GM23338 (cell line): ENCODE measurements around the gene NOL9. TPM values are rescaled to one million over a fixed set of nuclear protein-coding genes. Genes with fewer than 3 reads are reported as not detected.

Experiments
- ATAC-seq: fragments of 200-7000 bp; cut with Tn5 transposase; 3 replicates; pipeline ENCODE4 v1.9.1; 2020
- DNase-seq: peaks from one replicate; pipeline ENCODE4 v3.0.0-alpha.2; 2015; ENCODE audit warnings: low spot score
- H2AFZ ChIP-seq: fragments of 200-600 bp; sonication (generic); 2 replicates; pipeline ENCODE4 v1.8.0; 2016; ENCODE audit warnings: antibody characterized with exemption, mild to moderate bottlenecking, moderate library complexity
- H3F3A ChIP-seq: fragments of 200-600 bp; sonication (generic); replicated peaks from 2 replicates; pipeline ENCODE4 v1.8.0; 2017; ENCODE audit warnings: antibody characterized with exemption, mixed run types, low read depth
- H3K27ac ChIP-seq: fragments of 200-600 bp; sonication (generic); 2 replicates; pipeline ENCODE4 v1.6.1; 2016; ENCODE audit warnings: low read depth
- H3K27me3 ChIP-seq: fragments of 200-600 bp; sonication (generic); 2 replicates; pipeline ENCODE4 v1.8.0; 2016; ENCODE audit warnings: mild to moderate bottlenecking, mixed run types, moderate library complexity; ENCODE audit not compliant: insufficient read depth
- H3K36me3 ChIP-seq: fragments of 200-600 bp; sonication (generic); 2 replicates; pipeline ENCODE4 v1.8.0; 2016; ENCODE audit warnings: mild to moderate bottlenecking; ENCODE audit not compliant: insufficient read depth
- H3K4me1 ChIP-seq: fragments of 200-600 bp; sonication (generic); 2 replicates; pipeline ENCODE4 v1.8.0; 2016; ENCODE audit warnings: mild to moderate bottlenecking, moderate library complexity; ENCODE audit not compliant: insufficient read depth
- H3K4me2 ChIP-seq: fragments of 200-600 bp; sonication (generic); 2 replicates; pipeline ENCODE4 v1.7.1; 2017; ENCODE audit warnings: mixed run types
- H3K4me3 ChIP-seq: fragments of 200-600 bp; sonication (generic); 2 replicates; pipeline ENCODE4 v1.6.1; 2016; ENCODE audit warnings: mixed run types
- H3K79me2 ChIP-seq: fragments of 200-600 bp; sonication (generic); replicated peaks from 2 replicates; pipeline ENCODE4 v1.8.0; 2017; ENCODE audit warnings: mild to moderate bottlenecking; ENCODE audit not compliant: insufficient read depth
- H3K9me2 ChIP-seq: fragments of 200-600 bp; sonication (generic); 2 replicates; pipeline ENCODE4 v1.8.0; 2017; ENCODE audit not compliant: insufficient read depth
- H4K20me1 ChIP-seq: fragments of 200-600 bp; sonication (generic); replicated peaks from 2 replicates; pipeline ENCODE4 v1.8.0; 2017; ENCODE audit warnings: mild to moderate bottlenecking; ENCODE audit not compliant: insufficient read depth
- H3K27ac Mint-ChIP-seq: 2 replicates; pipeline ENCODE4 v1.8.0; 2020; ENCODE audit warnings: inconsistent platforms, mild to moderate bottlenecking, moderate library complexity, mixed read lengths
- H3K27me3 Mint-ChIP-seq: 3 replicates; pipeline ENCODE4 v1.8.0; 2022; ENCODE audit warnings: low read depth, mild to moderate bottlenecking, moderate library complexity, mixed read lengths, inconsistent platforms; ENCODE audit not compliant: insufficient read depth, poor library complexity
- H3K36me3 Mint-ChIP-seq: 3 replicates; pipeline ENCODE4 v1.8.0; 2021; ENCODE audit warnings: low read depth, mild to moderate bottlenecking, inconsistent platforms, moderate library complexity, mixed read lengths
- H3K4me1 Mint-ChIP-seq: 3 replicates; pipeline ENCODE4 v1.8.0; 2020; ENCODE audit warnings: mild to moderate bottlenecking, inconsistent platforms, mixed read lengths
- H3K4me3 Mint-ChIP-seq: 3 replicates; pipeline ENCODE4 v1.8.0; 2021; ENCODE audit warnings: moderate library complexity, mild to moderate bottlenecking, inconsistent platforms, mixed read lengths
- H3K9me3 Mint-ChIP-seq: 3 replicates; pipeline ENCODE4 v1.8.0; 2020; ENCODE audit warnings: moderate library complexity, mild to moderate bottlenecking, inconsistent platforms, mixed read lengths
- CREB1 ChIP-seq: fragments of 250-450 bp; sonication (Bioruptor Pico); IDR thresholded peaks from 2 replicates; pipeline ENCODE4 v1.5.0; 2020; ENCODE audit warnings: low read depth, mild to moderate bottlenecking, moderate library complexity
- EZH2 ChIP-seq: fragments of 200-600 bp; sonication (generic); IDR thresholded peaks from one replicate; pipeline ENCODE4 v1.8.0; 2017; ENCODE audit warnings: antibody characterized with exemption, mild to moderate bottlenecking, low read depth; ENCODE audit not compliant: unreplicated experiment
- EZH2phosphoT487 ChIP-seq: fragments of 200-600 bp; sonication (generic); IDR thresholded peaks from one replicate; pipeline ENCODE4 v1.8.1; 2018; ENCODE audit warnings: antibody characterized with exemption; ENCODE audit not compliant: unreplicated experiment
- NANOG ChIP-seq: IDR thresholded peaks from 2 replicates; pipeline ENCODE4 v1.6.1; 2016; ENCODE audit warnings: antibody characterized with exemption, borderline replicate concordance
- STAT1 ChIP-seq: IDR thresholded peaks from one replicate; pipeline ENCODE4 v1.6.1; 2016; ENCODE audit warnings: antibody characterized with exemption; ENCODE audit not compliant: unreplicated experiment
- ZNF114 ChIP-seq: fragments of 250-450 bp; sonication (Bioruptor Pico); IDR thresholded peaks from 2 replicates; pipeline ENCODE4 v1.5.0; 2020; ENCODE audit warnings: mild to moderate bottlenecking, moderate library complexity
- ZNF331 ChIP-seq: fragments of 250-450 bp; sonication (Bioruptor Pico); IDR thresholded peaks from 2 replicates; pipeline ENCODE4 v1.5.0; 2020; ENCODE audit warnings: low read depth, mild to moderate bottlenecking, moderate library complexity
- polyA plus RNA-seq: library from polyadenylated mRNA; unstranded; fragments of >200 nt; fragmentation: Nextera tagmentation; extraction: Ambion mirVana; gene quantifications from 2 replicates; pipeline ENCODE4 v1.2.1, GENCODE V29; 2016
- total RNA-seq: library from RNA; depleted of rRNA; stranded (reverse); fragments of >200 nt; shearing (Covaris generic); gene quantifications from 2 replicates; pipeline ENCODE4 v1.2.3, GENCODE V29; 2014
- TF ChIP-seq, protein P1 (sequence below): IDR thresholded peaks from 2 replicates; pipeline ENCODE4 v1.6.1; 2016; ENCODE audit warnings: antibody characterized with exemption
- TF ChIP-seq, protein P2 (sequence below): fragments of 250-450 bp; sonication (Bioruptor Pico); IDR thresholded peaks from 2 replicates; pipeline ENCODE4 v1.5.0; 2020; ENCODE audit warnings: mild to moderate bottlenecking, moderate library complexity
- TF ChIP-seq, protein P3 (sequence below): IDR thresholded peaks from one replicate; pipeline ENCODE4 v1.6.1; 2018; ENCODE audit warnings: antibody characterized with exemption; ENCODE audit not compliant: unreplicated experiment

NOL9 gene
- total and polyA plus RNA-seq, 2 experiments from 2014 or later, result 13.2 to 48.5 TPM

DNA sequence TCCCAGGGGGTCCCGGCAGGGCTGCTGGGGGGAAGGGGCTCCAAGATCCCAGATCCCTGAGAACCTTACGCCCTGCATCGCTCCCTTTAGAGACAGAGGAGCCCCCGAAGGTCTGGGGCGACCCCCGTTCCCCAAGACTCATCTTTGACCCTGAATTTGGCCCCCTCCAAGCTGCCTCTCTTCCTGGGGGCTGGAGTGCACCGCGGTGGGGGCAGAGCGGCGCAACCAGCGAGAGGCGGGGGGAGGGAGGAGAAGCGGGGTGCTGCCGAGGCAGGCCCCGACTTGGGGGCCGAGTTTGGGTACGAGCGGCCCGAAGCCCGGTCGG, 57.5 kb downstream of the NOL9 start:
- Mint-ChIP-seq H3K27me3 (peaks cover 38% of the 10 kb centered on the region), H3K36me3 (no peaks in the 10 kb centered on the region), H3K4me1 (peaks cover 25% of the 10 kb centered on the region), H3K4me3 (peak overlapping the region; percentile 72), H3K27ac (no peak overlapping the region), H3K9me3 (no peaks in the 10 kb centered on the region)
- H3K27me3 ChIP-seq, result peaks cover 30% of the 10 kb centered on the region
- no peaks in the 10 kb centered on the region for H3K36me3 ChIP-seq
- DNase-seq (no peak), ATAC-seq (no peak; the same call in 2 of the 3 replicates)
- H3K27ac ChIP-seq, result no peak overlapping the region
- H4K20me1 ChIP-seq, result no peaks in the 10 kb centered on the region
- peak; percentile 24 for TF ChIP-seq EZH2
- TF ChIP-seq, protein P1, sequence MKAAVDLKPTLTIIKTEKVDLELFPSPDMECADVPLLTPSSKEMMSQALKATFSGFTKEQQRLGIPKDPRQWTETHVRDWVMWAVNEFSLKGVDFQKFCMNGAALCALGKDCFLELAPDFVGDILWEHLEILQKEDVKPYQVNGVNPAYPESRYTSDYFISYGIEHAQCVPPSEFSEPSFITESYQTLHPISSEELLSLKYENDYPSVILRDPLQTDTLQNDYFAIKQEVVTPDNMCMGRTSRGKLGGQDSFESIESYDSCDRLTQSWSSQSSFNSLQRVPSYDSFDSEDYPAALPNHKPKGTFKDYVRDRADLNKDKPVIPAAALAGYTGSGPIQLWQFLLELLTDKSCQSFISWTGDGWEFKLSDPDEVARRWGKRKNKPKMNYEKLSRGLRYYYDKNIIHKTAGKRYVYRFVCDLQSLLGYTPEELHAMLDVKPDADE, result no peak
- TF ChIP-seq ZNF114 (CRISPR knock-in tag), result no peak
- TF ChIP-seq ZNF331 (CRISPR knock-in tag), result no peak
- no peak for TF ChIP-seq EZH2phosphoT487
- no peaks in the 10 kb centered on the region for H3K9me2 ChIP-seq
- H3K79me2 ChIP-seq, result no peaks in the 10 kb centered on the region
- peaks cover 23% of the 10 kb centered on the region for H3K4me1 ChIP-seq
- peak overlapping the region; percentile 99 for H3K4me2 ChIP-seq
- peak overlapping the region; percentile 85 for H3K4me3 ChIP-seq
- H3F3A ChIP-seq, result peaks cover 5% of the 10 kb centered on the region; the same call in 1 of the 2 replicates
- H2AFZ ChIP-seq, result peak overlapping the region; percentile 69; the same call in 1 of the 2 replicates

DNA sequence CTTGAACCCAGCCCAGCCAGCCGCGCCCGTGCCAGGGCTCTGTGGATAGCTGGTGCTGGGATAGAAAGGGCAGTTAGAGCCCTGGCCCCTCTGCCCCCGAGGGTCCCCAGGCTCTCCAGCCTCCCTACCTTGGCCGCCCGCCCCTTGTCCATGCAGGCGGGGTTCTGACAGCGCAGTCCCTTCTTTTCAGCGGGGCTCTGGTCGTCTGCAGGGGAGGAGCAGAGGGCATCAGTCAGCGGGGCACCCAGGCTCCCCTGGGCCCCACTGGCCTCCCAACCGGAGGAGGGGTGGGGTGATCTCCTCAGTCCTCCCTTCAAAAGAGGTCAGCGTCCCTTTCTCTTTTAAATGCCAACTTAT, 58.0 kb downstream of the NOL9 start:
- H3F3A ChIP-seq, result peaks cover 10% of the 10 kb centered on the region
- ATAC-seq (peak; percentile 20), DNase-seq (peak; percentile 43)
- no peaks in the 10 kb centered on the region for H3K36me3 ChIP-seq
- H3K4me3 ChIP-seq, result peak overlapping the region; percentile 85
- no peak overlapping the region for H3K27ac ChIP-seq
- Mint-ChIP-seq H3K36me3 (no peaks in the 10 kb centered on the region), H3K4me1 (peaks cover 31% of the 10 kb centered on the region), H3K4me3 (peak overlapping the region; percentile 72), H3K27me3 (peaks cover 38% of the 10 kb centered on the region), H3K27ac (no peak overlapping the region), H3K9me3 (no peaks in the 10 kb centered on the region)
- H2AFZ ChIP-seq, result peak overlapping the region; percentile 69; the same call in 1 of the 2 replicates
- peak overlapping the region; percentile 99 for H3K4me2 ChIP-seq
- H3K79me2 ChIP-seq, result no peaks in the 10 kb centered on the region
- no peaks in the 10 kb centered on the region for H4K20me1 ChIP-seq
- H3K9me2 ChIP-seq, result no peaks in the 10 kb centered on the region
- H3K27me3 ChIP-seq, result peaks cover 30% of the 10 kb centered on the region
- peaks cover 28% of the 10 kb centered on the region for H3K4me1 ChIP-seq
- TF ChIP-seq CREB1 (CRISPR knock-in tag), result no peak
- TF ChIP-seq, protein P1, result no peak
- TF ChIP-seq ZNF331 (CRISPR knock-in tag), result no peak
- TF ChIP-seq, protein P2, sequence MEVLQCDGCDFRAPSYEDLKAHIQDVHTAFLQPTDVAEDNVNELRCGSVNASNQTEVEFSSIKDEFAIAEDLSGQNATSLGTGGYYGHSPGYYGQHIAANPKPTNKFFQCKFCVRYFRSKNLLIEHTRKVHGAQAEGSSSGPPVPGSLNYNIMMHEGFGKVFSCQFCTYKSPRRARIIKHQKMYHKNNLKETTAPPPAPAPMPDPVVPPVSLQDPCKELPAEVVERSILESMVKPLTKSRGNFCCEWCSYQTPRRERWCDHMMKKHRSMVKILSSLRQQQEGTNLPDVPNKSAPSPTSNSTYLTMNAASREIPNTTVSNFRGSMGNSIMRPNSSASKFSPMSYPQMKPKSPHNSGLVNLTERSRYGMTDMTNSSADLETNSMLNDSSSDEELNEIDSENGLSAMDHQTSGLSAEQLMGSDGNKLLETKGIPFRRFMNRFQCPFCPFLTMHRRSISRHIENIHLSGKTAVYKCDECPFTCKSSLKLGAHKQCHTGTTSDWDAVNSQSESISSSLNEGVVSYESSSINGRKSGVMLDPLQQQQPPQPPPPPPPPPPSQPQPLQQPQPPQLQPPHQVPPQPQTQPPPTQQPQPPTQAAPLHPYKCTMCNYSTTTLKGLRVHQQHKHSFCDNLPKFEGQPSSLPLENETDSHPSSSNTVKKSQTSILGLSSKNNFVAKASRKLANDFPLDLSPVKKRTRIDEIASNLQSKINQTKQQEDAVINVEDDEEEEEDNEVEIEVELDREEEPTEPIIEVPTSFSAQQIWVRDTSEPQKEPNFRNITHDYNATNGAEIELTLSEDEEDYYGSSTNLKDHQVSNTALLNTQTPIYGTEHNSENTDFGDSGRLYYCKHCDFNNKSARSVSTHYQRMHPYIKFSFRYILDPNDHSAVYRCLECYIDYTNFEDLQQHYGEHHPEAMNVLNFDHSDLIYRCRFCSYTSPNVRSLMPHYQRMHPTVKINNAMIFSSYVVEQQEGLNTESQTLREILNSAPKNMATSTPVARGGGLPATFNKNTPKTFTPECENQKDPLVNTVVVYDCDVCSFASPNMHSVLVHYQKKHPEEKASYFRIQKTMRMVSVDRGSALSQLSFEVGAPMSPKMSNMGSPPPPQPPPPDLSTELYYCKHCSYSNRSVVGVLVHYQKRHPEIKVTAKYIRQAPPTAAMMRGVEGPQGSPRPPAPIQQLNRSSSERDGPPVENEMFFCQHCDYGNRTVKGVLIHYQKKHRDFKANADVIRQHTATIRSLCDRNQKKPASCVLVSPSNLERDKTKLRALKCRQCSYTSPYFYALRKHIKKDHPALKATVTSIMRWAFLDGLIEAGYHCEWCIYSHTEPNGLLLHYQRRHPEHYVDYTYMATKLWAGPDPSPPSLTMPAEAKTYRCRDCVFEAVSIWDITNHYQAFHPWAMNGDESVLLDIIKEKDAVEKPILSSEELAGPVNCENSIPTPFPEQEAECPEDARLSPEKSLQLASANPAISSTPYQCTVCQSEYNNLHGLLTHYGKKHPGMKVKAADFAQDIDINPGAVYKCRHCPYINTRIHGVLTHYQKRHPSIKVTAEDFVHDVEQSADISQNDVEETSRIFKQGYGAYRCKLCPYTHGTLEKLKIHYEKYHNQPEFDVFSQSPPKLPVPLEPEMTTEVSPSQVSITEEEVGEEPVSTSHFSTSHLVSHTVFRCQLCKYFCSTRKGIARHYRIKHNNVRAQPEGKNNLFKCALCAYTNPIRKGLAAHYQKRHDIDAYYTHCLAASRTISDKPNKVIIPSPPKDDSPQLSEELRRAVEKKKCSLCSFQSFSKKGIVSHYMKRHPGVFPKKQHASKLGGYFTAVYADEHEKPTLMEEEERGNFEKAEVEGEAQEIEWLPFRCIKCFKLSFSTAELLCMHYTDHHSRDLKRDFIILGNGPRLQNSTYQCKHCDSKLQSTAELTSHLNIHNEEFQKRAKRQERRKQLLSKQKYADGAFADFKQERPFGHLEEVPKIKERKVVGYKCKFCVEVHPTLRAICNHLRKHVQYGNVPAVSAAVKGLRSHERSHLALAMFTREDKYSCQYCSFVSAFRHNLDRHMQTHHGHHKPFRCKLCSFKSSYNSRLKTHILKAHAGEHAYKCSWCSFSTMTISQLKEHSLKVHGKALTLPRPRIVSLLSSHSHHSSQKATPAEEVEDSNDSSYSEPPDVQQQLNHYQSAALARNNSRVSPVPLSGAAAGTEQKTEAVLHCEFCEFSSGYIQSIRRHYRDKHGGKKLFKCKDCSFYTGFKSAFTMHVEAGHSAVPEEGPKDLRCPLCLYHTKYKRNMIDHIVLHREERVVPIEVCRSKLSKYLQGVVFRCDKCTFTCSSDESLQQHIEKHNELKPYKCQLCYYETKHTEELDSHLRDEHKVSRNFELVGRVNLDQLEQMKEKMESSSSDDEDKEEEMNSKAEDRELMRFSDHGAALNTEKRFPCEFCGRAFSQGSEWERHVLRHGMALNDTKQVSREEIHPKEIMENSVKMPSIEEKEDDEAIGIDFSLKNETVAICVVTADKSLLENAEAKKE (CRISPR knock-in tag), result no peak
- TF ChIP-seq EZH2phosphoT487, result no peak
- TF ChIP-seq, protein P3, sequence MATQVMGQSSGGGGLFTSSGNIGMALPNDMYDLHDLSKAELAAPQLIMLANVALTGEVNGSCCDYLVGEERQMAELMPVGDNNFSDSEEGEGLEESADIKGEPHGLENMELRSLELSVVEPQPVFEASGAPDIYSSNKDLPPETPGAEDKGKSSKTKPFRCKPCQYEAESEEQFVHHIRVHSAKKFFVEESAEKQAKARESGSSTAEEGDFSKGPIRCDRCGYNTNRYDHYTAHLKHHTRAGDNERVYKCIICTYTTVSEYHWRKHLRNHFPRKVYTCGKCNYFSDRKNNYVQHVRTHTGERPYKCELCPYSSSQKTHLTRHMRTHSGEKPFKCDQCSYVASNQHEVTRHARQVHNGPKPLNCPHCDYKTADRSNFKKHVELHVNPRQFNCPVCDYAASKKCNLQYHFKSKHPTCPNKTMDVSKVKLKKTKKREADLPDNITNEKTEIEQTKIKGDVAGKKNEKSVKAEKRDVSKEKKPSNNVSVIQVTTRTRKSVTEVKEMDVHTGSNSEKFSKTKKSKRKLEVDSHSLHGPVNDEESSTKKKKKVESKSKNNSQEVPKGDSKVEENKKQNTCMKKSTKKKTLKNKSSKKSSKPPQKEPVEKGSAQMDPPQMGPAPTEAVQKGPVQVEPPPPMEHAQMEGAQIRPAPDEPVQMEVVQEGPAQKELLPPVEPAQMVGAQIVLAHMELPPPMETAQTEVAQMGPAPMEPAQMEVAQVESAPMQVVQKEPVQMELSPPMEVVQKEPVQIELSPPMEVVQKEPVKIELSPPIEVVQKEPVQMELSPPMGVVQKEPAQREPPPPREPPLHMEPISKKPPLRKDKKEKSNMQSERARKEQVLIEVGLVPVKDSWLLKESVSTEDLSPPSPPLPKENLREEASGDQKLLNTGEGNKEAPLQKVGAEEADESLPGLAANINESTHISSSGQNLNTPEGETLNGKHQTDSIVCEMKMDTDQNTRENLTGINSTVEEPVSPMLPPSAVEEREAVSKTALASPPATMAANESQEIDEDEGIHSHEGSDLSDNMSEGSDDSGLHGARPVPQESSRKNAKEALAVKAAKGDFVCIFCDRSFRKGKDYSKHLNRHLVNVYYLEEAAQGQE, result no peak
- no peak for TF ChIP-seq ZNF114 (CRISPR knock-in tag)
- no peak for TF ChIP-seq STAT1
- no peak for TF ChIP-seq NANOG
